GM18499 (cell line): ENCODE results near the gene BDNF.
"Not testable (repeated sequence)": the region's sequence is repeated elsewhere in the genome, so short reads cannot be mapped to it uniquely, and the experiment has no call there.

ENCODE experiments used
- ATAC-seq: cut with Tn5 transposase; IDR thresholded peaks from one replicate; pipeline ENCODE4 v1.9.1; 2021; ENCODE audit warnings: moderate number of reproducible peaks; ENCODE audit not compliant: insufficient read depth, unreplicated experiment

The BDNF gene

GRCh38 chr11:27700351-27701301, at the start of gene BDNF:
Gene BDNF, minus strand, starts transcription at chr11:27700455. Its CDS starts 41,891 bp downstream, at chr11:27658564.
- no peak for ATAC-seq

GRCh38 chr11:27740362-27741013, 40.2 kb upstream of the BDNF start:
- ATAC-seq = no peak

GRCh38 chr11:27735281-27735680, 35.0 kb upstream of the BDNF start:
- no peak for ATAC-seq

- not testable (repeated sequence) for ATAC-seq
Measured at GRCh38 chr11:27731803-27732202, 31.5 kb upstream of the BDNF start.

- ATAC-seq = no peak
Measured at GRCh38 chr11:27726981-27727380, 26.7 kb upstream of the BDNF start.

GRCh38 chr11:27723687-27724086, 23.4 kb upstream of the BDNF start:
- no peak for ATAC-seq

GRCh38 chr11:27722953-27723344, 22.7 kb upstream of the BDNF start:
- no peak for ATAC-seq

GRCh38 chr11:27722117-27722952, 22.1 kb upstream of the BDNF start:
- ATAC-seq = no peak

GRCh38 chr11:27721264-27722116, 21.2 kb upstream of the BDNF start:
- no peak for ATAC-seq

- no peak for ATAC-seq
Measured at GRCh38 chr11:27720277-27720830, 20.1 kb upstream of the BDNF start.

- no peak for ATAC-seq
Measured at GRCh38 chr11:27719546-27719925, 19.3 kb upstream of the BDNF start.

- ATAC-seq = no peak
Measured at GRCh38 chr11:27718863-27719545, 18.7 kb upstream of the BDNF start.

- ATAC-seq = no peak
Measured at GRCh38 chr11:27718346-27718862, 18.1 kb upstream of the BDNF start.

GRCh38 chr11:27717801-27718229, 17.6 kb upstream of the BDNF start:
- no peak for ATAC-seq

- ATAC-seq = no peak
Measured at GRCh38 chr11:27717377-27717776, 17.1 kb upstream of the BDNF start.

GRCh38 chr11:27716835-27717234, 16.6 kb upstream of the BDNF start:
- no peak for ATAC-seq

GRCh38 chr11:27716216-27716615, 16.0 kb upstream of the BDNF start:
- ATAC-seq = no peak

- ATAC-seq = no peak
Measured at GRCh38 chr11:27711725-27712124, 11.5 kb upstream of the BDNF start.

GRCh38 chr11:27710536-27710935, 10.3 kb upstream of the BDNF start:
- no peak for ATAC-seq
